Lung (tissue), 12 donors: ENCODE results near the gene TNNT3. TPM values are rescaled to one million over a fixed set of nuclear protein-coding genes. Genes with fewer than 3 reads are reported as not detected.

Source experiments
- ATAC-seq: fragments of 200-7000 bp; cut with Tn5 transposase; one replicate; pipeline ENCODE4 v1.9.1; 2020; ENCODE audit warnings: moderate number of reproducible peaks; ENCODE audit not compliant: insufficient read depth, low FRiP score
- DNase-seq, 3 donors: peaks; one replicate each; pipeline ENCODE4 v3.0.0-alpha.2; 2013 to 2017
- H3K27ac ChIP-seq, 2 donors: one replicate each; pipeline ENCODE4 v1.5.1; 2013; ENCODE audit warnings: mild to moderate bottlenecking in 2 of 2, moderate library complexity in 2 of 2, control low read depth in 1 of 2, inconsistent platforms in 1 of 2, low read depth in 1 of 2, low read length in 1 of 2
- H3K27me3 ChIP-seq, 3 donors: one replicate each; pipeline ENCODE4 v1.5.1; 2013; ENCODE audit warnings: low read length in 2 of 3; ENCODE audit not compliant: control insufficient read depth in 3 of 3, insufficient read depth in 3 of 3
- H3K36me3 ChIP-seq, 4 donors: one replicate each; pipeline ENCODE4 v1.5.1; 2013; ENCODE audit warnings: low read length in 4 of 4, mild to moderate bottlenecking in 1 of 4, moderate library complexity in 1 of 4; ENCODE audit not compliant: control insufficient read depth in 4 of 4, insufficient read depth in 4 of 4
- H3K4me1 ChIP-seq, 5 donors: one replicate each; pipeline ENCODE4 v1.5.1; 2013; ENCODE audit warnings: low read length in 5 of 5, mild to moderate bottlenecking in 2 of 5, moderate library complexity in 1 of 5; ENCODE audit not compliant: control insufficient read depth in 5 of 5, insufficient read depth in 5 of 5
- H3K4me3 ChIP-seq: one replicate; pipeline ENCODE4 v1.5.1; 2013; ENCODE audit warnings: mild to moderate bottlenecking, control low read depth, moderate library complexity
- H3K9ac ChIP-seq, 2 donors: one replicate each; pipeline ENCODE4 v1.5.1; 2013; ENCODE audit warnings: low read length in 2 of 2, control low read depth in 1 of 2; ENCODE audit not compliant: insufficient read depth in 1 of 2
- H3K9me3 ChIP-seq, 4 donors: one replicate each; pipeline ENCODE4 v1.5.1; 2013; ENCODE audit warnings: low read length in 3 of 4, mild to moderate bottlenecking in 1 of 4, moderate library complexity in 1 of 4; ENCODE audit not compliant: control insufficient read depth in 4 of 4, insufficient read depth in 3 of 4
- WGBS, 2 donors: extraction: QIAGEN DNeasy Blood & Tissue Kit; methylation state at CpG; one replicate each; pipeline ENCODE4 v1.1.7; 2013; 5-methylcytosine and 5-hydroxymethylcytosine counted together
- polyA plus RNA-seq, 2 donors: library from polyadenylated mRNA; stranded (reverse); fragments of 200-250 nt; gene quantifications; one replicate each; pipeline ENCODE4 v1.2.1, GENCODE V29; 2013
- total RNA-seq, 2 donors: library from RNA; depleted of rRNA in 1 of 2; stranded (reverse); fragments of >200 nt in 1 of 2; gene quantifications; one replicate each; pipeline ENCODE4 v1.2.1, GENCODE V29; 2014 to 2021
- TF ChIP-seq, protein P1 (sequence below): IDR thresholded peaks from 2 replicates; pipeline ENCODE4 v1.5.1; 2012; ENCODE audit warnings: mild to moderate bottlenecking; ENCODE audit errors: control extremely low read depth, extremely low read depth
- donor health status: control.
- donor health status: control.
- donor health status: Bipolar disorder and iron deficiency.
- donor health status: healthy.
- donor health status: DM: yes; HTN: yes; CAD: no.

TNNT3 gene
- total and polyA plus RNA-seq, 4 donors = 1.6 to 8.0 (median 5.1) TPM

DNA sequence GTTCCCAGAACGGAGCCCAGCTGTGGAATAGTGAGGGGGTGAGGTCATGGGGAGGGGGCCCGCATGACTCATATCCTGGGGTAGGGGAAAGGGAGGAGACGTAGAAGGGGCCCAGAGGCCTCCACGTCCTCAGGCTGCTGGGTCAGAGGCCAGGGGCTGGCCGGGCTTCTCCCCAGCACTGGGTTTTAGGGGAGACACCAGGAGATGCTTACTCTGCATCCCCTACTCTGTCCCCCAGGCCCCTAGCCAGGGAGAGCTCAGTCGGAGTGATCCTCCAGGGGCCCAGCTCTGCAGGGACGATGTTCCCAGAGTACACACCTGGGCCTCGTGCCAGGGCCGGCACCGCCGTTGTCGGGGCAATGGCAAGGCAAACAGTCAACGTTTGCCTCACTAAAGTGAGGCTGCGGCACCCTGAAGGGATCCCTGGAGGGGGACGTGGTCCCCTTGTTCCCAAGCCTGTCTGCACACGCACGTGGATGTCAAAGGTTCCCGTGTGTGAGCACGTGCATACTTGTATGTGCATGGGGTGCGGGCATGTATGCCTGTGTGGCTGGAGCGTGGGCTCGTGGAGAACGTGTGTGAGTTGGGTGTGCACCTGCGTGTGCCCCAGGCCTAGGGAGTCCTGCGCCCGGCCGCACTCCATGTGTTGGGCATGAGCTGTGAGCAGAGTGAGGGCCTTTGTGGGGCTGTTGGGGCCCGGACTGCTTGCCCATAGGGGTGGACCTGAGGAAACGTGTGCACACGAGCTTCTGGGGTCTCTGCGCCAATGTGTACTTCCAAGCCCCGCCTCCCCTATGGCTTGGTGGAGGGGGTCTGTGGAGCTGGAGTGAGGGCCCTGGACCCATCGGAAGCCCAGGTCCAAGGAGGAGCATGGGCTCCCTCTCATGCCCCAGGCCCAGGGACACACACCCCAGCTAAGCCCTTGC, 42.0 kb upstream of the TNNT3 start:
- TF ChIP-seq, protein P1, sequence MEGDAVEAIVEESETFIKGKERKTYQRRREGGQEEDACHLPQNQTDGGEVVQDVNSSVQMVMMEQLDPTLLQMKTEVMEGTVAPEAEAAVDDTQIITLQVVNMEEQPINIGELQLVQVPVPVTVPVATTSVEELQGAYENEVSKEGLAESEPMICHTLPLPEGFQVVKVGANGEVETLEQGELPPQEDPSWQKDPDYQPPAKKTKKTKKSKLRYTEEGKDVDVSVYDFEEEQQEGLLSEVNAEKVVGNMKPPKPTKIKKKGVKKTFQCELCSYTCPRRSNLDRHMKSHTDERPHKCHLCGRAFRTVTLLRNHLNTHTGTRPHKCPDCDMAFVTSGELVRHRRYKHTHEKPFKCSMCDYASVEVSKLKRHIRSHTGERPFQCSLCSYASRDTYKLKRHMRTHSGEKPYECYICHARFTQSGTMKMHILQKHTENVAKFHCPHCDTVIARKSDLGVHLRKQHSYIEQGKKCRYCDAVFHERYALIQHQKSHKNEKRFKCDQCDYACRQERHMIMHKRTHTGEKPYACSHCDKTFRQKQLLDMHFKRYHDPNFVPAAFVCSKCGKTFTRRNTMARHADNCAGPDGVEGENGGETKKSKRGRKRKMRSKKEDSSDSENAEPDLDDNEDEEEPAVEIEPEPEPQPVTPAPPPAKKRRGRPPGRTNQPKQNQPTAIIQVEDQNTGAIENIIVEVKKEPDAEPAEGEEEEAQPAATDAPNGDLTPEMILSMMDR = no peak
- Histone ChIP-seq H3K27me3 (no peaks in the 10 kb centered on the region), H3K4me3 (no peak overlapping the region), H3K36me3 (no peaks in the 10 kb centered on the region), H3K4me1 (peaks cover 0 to 22% (median 10%) of the 10 kb centered on the region in 5 donors), H3K27ac (peak overlapping the region in 1 of 2 donors; percentile 26), H3K9ac (no peak overlapping the region), H3K9me3 (no peaks in the 10 kb centered on the region)
- ATAC-seq = no peak
- DNase-seq = peak; percentile 63 to 80 (median 68)
- 59 to 64% methylated on average over 32 to 33 of the region's 33 CpGs for WGBS, 2 donors

DNA sequence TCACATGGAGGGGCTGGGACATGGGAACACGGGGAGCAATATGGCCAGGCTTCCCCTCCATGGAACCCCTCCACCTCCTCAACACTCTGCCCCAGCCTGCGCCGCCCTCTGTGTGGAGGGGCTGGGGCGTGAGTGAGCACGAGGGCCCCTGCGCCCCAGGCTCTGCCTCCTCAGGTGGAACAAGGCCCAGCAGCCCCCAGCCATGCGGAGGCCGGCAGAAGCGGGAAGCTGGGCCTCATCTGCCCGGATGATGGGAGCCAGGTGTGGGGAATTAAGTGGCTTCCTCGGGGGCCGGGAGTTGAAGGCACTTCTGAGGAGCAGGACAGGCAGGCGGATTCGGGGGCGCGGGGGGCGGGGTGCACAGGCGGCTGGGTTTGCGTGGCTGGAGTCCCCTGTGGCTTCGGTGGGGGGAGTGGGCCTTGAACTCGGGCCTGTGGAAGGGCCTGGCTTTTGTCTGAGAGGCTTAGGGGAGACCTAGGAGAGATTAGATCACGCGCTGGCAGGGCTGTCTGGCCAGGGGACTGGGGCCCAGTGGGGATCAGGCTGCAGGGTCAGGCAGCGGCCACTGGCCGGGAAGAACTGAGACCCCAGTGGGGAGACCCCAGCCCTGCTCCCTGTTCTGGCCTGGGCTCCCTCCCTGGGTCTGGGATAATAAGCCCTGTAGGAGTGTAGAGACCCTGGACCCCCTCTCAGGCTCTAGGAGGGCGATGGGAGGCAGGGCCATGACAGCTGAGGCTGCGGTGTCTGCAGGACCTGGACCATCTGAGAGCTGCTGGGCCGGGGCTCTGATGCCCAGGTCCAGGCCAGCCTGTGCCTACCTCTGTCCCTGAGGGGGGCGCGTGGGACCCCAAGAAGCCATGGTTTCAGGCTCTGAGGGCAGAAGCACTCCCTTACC, 41.1 kb upstream of the TNNT3 start:
- WGBS, 2 donors = 91 to 98% methylated on average over 30 of the region's 30 CpGs
- peaks cover 0 to 28% (median 10%) of the 10 kb centered on the region in 5 donors for H3K4me1 ChIP-seq
- ATAC-seq = no peak

DNA sequence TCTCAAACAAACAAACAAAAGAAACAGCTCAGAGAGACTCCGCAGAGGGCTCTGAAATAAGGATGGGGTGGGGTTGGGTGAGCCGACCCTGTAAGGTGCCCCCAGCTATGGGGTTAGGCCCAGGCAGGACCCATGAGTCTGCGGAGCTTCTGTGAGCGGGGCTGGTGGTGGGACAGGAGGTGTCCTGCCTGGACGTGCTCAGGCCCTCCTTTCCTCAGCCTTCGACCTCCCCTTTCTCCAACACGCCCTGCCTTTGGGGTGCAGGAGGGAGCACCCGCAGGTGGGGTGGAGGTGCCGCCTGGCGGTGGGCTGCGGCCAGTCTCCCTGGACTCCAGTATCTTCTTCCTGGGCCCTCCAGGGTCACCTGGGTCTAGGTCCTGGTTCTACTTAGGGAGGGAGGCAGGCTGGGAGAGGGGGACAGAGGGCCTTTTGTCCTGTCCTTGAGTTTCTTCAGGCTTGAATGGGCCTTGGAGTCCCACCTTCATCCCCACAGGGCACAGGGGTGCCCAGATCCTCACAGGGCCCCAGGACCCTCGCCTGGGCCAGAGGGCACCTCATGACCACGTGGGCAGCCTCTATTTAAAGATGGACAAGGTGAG, 40.1 kb upstream of the TNNT3 start:
- H3K27me3 ChIP-seq = no peaks in the 10 kb centered on the region
- H3K36me3 ChIP-seq = no peaks in the 10 kb centered on the region
- no peak for ATAC-seq
- peak overlapping the region in 1 of 2 donors; percentile 93 for H3K27ac ChIP-seq
- H3K9ac ChIP-seq = no peak overlapping the region
- peak in 1 of 3 donors; percentile 8 for DNase-seq
- WGBS, 2 donors = 91 to 95% methylated on average over 13 of the region's 13 CpGs
- H3K9me3 ChIP-seq = no peaks in the 10 kb centered on the region
- TF ChIP-seq, protein P1 = no peak
- peaks cover 0 to 28% (median 10%) of the 10 kb centered on the region in 5 donors for H3K4me1 ChIP-seq
- H3K4me3 ChIP-seq = no peak overlapping the region

More for the DNA sequence above, 41.1 kb upstream of the TNNT3 start:
- Histone ChIP-seq H3K9ac (no peak overlapping the region), H3K36me3 (no peaks in the 10 kb centered on the region), H3K4me3 (no peak overlapping the region), H3K9me3 (no peaks in the 10 kb centered on the region), H3K27ac (no peak overlapping the region), H3K27me3 (no peaks in the 10 kb centered on the region)
- TF ChIP-seq, protein P1 = no peak
- DNase-seq = peak in 1 of 3 donors; percentile 11
